ENCODE results near the gene CCDC57.

Gene CCDC57

DNA sequence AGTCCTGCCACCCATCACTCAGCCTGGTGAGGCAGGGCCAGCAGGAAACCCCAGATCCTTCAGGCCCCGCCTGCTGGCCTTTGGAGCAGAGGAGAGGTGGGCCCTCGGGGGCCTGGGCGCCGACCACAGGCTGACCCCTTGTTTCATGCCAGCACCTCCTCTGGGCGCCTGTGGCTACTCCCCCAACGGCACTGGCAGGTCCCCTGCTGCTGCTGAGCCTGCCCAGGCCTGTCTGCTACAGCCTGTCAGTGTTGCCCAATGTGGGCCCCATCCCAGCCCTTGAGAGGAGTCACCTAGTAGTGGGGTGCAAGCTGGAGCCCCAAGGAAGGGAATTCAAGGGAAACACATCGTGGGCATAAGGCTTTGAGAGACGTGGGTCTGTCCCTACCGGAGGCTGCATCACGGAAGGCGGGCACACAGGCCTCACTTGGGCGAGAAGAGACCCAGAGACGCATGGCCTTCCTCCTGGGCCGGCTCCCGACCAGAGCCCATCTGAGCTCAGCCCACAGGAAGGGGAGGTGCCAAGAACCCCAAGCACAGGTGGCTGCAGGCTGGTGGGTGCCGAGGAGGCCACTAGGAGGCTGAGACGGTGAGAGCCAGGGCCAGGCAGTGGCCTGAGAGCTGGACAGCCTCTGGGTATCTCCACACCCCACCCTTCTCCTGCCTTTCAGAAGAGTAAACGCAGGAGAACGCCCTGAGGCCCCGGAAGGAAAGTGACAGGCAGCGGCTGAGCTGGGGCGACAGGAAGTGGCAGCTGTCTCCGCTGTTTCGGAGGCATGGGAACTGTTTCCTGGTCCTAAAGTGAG lies 106.6 kb downstream of the CCDC57 start:
- peak in 1 of 2 donors; percentile 23 for DNase-seq (ENCODE audit: low read depth in 2 of 2)

DNA sequence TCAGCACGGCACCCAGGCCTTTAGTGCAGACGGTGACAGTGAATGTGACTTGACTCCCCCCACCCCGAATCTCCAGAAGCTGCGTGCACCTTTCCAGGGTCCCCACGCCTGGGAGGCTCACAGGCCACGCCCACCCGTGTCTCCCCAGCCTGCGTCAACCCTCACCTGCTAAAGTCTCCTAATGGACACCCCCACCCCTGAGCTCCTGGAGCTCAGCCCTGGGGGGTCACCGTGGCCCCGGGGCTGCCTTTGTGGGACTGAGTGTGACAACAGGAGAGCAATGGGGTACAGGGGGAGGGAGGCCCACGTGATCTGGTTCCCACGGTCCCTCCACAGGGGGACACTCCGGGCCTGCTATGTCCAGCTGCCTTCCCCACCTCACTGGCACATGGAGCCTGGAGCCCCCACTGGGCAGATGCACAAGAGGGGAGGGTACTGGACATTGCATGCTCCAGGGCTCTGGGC lies 107.2 kb downstream of the CCDC57 start:
- DNase-seq (ENCODE audit: low read depth in 2 of 2) = no peak

DNA sequence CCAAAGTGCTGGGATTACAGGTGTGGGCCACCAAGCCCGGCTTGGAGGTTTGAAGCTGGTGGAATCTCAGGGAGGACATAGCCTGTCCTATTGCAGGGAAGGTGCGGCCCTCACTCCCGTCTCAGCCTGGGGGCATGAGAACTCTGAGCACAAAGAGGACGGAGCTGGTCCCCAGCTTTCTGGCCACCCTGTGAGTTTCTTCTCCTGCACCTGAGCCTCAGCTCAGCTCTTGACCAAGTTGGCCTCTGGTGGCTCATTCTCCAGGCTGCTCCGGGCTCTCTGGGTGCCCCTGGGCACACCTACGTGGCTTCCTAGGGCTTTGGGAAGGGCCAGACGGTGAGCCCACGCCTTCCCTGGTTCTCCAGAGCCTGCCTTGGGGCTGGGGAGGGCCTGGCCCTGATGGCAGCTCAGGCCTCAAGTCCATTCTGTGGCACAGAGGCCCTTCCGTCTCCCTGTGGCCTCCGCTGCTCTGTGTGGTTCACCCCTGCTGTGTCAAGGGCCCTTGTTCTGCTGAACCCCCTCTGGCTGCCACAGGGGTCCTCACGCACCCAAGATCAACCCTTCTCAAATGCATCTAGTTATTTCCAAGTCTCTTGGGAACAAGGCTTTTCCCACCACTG lies 107.7 kb downstream of the CCDC57 start:
- no peak for DNase-seq (ENCODE audit: low read depth in 2 of 2)

DNA sequence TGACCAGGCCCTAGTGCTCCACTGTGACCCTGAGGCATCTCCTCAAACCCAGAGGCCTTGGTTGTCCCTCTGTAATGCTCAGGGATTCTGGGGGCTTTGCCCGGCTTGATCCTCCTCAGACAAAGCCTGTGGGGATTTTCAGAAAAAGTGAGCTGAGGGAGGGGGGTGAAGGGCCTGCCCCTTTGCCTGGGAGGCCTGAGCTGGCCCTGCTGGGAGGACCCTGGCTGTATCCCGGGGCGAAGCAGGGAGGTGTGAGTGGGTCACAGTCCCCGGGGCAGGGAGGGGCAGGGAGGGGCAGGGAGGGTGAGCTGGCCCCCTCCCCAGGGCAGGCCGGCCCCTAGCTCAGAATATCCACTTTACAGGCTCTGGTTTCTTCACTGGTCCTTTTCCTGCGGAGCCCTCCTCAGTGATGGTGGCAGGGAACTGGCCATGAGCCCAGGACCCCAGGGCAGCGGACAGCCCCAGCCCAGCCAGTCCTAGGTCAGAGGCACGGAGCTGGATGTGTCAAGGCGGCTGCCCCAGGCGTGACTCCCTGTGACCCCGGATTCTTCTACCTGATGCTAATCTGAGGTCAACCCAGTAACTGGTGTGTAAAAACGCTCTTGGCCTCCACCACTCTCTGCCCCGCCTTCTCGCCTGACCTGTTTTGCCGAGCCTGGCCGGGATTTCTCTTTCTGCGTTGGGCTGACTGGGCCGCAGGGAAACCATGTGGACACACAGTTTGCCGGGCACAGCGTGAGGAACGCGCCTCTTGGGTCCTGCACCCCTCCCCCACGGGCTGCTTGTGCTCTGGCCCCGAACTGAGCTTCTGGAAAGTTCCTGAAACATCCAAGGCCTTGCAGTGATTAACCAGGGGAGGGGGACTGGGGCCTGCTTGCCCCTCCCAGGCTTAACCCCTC lies 108.8 kb downstream of the CCDC57 start:
- DNase-seq (ENCODE audit: low read depth in 2 of 2) = no peak

DNA sequence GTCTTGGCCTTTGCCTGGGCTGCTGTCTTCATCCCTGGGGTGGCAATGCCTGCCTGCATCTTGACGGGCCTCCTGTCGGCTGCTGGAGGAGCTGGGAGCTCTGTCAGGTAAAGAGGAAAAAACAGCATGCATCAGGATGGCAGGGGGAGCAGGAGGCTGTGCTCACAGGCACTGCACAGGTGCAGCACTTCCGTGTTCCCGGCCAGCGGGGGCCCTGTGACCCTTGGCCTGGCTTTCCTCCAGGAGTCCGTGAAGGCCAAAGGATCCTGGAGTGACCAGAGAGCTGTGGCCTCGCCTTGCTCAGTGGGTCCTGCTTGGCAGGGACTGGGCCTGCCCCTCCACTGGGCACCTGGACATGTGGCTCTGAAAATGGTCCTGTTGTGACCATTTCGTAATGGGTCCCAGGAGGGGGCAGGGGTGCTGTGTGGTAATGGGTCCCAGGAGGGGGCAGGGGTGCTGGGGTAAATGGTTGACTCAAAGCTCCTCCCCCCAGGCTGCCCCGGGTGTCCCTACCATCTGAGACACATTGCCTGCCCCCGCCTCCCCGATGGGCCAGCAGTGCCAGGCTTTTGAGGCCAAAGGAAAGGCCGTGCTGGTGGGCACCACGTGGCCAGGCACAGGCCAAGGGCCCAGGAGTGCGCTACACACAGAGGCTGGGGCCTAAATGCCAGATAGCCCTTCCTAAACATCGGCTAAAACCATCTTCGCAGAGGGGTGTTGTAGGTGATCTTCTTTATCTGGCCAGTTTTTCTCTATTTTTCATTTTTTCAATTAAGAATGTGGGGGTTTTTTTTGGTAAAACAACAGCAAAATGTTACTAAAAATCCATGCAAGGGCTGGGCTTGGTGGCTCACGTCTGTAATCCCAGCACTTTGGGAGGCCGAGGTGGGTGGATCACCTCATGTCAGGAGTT lies 110.6 kb downstream of the CCDC57 start:
- DNase-seq (ENCODE audit: low read depth in 2 of 2) = no peak

DNA sequence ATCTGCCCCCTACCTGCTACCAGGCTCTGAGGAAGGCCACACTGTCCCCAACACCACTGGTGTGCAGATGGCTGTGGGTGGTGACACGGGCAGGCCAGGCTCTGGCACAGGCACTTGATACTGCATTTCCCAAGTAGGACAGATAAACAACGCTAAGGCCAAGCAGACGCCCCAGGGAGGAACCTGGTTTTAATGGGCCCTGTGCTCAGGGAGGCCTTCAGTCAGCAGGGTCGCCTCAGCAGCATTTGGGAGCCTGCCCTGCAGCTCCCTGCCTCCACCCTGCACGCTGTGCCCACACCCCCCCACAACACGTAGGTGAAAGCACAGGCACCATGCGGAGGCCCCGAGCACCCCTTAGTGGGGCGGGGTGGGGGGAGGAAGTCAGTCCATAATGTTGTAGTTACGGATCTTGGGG lies 111.3 kb downstream of the CCDC57 start:
- DNase-seq (ENCODE audit: low read depth in 2 of 2) = no peak

DNA sequence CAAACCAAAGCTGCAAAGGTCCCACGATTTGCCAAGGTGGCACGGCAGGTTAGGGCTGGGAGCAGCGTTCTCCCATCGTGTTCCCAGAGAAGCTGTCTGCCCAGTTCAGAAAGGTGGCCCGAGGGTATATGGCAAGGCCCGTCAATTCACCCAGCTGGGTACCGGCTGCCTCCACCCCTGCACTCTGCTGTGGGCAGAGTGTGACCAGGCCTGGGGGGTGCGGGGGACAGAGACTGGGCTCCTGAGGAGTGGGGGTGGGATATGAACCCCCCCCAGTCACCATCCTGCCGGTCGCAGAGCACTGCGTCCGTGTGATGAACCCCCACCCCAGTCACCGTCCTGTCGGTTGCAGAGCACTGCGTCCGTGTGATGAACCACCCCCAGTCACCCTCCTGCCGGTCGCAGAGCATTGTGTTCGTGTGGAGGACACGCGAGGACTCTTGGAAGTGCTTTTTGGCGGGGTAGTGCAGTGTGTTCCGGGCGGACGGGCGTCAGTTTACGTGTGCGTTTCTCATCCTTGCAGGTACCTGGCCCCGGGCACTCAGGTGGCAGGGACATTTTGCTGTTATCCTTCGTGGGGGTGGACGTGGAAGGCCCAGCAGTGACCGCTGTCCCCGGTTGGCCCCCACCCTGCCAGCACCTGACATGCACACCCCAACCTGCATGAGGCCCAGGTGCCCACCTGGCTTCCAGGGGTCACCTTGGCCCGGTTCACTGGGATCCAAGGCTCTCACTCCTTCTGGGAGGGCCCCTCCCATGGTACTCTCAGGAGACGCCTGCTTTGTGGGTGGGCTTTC lies 111.9 kb downstream of the CCDC57 start:
- DNase-seq (ENCODE audit: low read depth in 2 of 2) = no peak

DNA sequence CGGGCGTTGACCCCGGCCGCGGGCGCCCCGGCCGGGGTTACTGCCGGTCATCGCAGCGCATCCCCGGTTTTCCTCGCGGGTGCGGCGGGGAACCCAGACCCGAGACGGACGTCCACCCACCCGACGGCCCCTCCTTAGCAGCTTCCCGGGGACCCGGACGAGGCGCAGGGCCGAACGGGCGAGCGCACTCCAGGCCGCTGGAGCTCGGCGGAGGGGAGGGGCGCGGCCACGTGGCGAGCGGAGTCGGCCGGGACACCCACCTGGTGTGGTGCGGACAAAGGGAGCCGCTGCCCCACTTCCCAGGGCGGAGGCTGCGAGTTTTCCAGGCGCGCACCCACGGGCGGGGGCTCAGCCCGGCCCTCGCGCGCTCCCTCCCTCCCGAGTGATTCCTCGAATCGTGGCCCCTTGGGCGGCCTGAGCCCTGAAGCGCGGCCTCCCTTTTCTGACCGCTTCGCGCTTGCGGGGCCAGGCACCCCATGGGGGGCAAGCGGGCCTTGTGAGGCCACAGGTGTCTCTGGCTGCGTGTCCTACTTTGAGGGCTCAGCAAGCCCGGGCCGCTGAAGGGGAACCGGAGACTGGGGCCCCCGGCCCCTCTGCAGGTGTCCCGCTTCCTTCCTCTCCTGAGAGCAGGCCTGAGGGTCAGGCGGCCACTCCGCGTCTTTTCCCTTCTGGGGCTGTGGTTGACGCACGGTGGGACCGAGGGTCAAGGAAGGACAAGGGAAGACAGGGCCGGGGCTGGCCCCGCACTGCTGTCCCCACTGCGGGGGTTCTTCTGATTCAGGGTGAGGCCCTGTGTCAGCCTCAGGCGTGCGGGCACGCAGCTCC lies 113.5 kb downstream of the CCDC57 start:
- DNase-seq (ENCODE audit: low read depth in 2 of 2) = no peak

DNA sequence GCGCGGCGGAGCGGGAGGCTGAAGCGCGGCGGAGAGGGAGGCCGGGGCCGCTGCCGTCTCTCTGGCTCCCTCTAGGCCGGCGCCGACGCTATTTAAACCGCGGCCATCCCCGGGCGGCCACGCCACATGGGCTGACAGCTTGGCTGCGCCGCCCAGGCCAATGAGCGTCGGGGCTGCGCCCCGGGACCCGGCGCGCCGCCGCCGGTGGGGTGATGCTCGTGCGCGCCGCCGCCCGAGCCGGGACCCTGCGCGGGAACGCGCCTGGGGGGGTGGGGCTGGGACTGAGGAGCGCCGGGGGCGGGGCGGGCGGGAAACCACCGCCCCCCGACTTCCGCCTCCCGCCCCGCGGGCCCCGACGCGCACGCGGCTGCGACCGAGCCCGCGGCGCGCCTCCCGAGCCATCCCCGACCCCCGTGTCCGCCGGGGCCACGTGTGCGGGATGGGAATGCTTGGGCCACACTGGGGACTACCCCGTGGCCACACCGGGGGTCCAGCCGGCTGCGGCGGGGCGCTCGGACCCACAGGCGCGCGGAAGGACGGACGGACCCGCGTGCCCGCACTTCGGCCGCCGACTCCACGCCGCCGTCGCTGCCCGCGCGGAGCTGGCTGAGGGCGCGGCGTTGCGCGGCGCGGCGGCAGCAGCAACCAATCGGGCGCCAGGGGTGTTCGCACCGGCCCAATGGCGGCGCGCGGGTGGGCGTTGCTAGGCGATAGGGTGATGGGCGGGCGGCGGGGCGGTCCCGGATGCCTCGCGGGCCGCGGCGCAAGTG lies 114.3 kb downstream of the CCDC57 start, which contains the start of gene FASN:
Gene FASN (minus strand): TSS at position 68 of the 770 bp plus-strand sequence. CDS start 1,791 bp downstream, outside the sequence.
- DNase-seq (ENCODE audit: low read depth in 2 of 2) = peak; percentile 82 to 93

DNA sequence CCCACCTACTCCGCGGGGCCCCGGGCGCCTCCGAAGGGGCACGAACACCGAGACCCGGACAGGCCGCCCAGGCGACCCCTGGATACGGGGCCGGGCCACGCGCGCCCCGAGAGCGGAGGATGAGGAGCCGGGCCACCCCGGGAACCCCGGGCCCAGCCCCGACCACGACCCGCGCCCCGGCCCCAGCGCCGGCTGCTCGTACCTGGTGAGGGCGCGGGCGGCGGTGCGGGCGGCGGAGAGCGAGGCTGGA lies 114.8 kb downstream of the CCDC57 start:
- no peak for DNase-seq (ENCODE audit: low read depth in 2 of 2)

DNA sequence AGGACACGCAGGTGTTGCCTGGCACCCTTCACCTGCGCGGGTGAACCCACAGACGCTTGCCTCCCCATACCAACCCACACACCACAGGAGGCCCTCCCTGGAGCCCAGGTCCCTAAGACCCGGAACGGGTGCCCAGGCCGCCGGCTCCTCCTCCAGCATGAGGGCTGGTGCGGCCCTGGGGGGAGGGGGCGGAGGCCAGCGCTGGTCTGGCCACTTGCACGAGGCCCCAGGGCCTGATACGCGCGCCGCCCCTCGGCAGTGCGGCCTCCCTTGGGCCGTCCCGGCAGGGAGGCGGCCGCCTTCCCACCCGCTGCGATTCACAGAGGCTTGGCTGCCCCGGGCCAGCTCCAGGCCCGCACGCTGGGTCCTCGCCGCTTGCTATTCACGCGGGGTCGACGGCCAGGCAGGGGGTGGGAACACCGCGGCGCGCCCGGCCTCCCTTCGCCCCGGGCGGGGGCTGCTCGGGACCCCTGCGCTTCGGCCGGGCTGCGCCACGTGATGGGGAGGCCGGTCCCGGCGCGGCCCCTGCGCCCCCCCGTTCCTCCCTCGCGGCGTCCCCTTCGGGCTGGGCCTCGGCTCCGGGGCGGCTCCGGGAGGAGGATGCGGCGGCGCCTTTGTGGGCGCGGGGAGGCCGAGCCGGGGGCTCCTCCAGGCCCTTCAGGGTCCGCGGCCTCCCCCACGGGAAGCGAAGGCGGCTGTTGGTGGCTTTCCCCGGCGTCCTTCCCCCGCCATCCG lies 115.3 kb downstream of the CCDC57 start:
- peak in 1 of 2 donors; percentile 29 for DNase-seq (ENCODE audit: low read depth in 2 of 2)

DNA sequence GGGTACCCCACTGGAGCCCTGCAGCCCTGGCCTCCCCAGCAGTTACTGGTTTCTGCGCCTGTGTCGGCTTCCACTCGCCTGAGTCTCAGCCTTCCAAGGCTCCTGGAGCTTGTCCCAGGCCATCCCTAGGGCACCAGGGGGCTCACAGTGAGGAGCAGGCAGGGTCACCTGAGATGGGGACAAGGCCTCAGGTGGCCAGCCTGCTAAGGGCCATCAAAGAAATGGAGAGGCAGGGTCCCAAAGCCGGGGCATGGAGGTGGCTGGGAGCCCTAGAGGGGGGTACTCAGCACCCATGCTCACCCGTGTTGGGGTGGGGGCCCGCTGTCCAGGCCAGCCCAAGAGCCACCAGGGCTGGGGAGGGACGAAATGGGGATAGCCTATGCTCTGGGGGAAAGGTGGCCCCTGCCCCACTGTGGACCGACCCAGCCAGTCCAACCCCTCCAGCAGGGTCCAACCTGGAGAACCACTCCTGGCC lies 115.9 kb downstream of the CCDC57 start:
- DNase-seq (ENCODE audit: low read depth in 2 of 2) = no peak

DNA sequence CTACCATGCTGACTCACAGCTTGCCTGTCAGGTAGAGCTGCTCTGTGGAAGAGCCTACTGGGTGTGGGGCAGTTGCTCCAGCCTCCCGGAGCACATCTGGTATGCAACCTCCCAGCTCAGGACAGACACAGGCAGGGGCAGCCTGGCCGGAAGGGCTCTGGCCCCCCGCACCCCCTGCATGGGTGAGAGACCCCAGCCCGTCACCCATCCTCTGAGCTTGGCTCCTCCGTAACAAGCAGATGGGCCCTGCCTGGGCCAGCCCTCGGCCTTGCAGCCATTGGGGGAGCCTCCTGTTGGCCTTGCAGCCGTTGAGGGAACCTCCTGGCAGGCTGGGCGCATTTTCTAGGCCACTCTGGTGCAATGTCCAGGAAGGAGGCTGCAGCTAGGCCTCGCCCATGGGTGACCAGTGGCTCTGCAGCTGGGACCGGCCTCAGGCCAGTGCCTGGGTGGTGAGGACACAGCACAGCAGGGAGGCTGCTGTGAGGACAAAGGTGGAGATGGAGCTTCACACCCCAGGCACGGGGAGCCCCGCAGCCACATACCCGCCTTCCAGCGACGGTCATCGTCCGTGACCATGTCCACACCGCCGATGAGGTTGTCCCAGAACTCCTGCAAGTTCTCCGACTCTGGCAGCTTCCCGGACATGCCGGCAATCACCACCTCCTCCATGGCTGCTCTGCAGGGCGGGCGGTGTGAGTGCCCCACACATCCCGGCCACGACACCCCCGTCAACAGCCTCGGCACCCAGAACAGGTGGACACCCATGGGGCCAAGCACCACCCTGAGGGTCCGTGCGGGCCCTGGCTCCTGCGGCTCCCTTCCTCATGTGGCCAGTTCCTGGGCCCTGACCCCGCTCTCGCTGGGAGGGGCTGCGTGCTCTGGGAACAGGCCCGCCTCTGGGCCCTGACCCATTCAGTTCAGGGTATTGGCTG lies 116.6 kb downstream of the CCDC57 start:
- DNase-seq (ENCODE audit: low read depth in 2 of 2) = no peak

DNA sequence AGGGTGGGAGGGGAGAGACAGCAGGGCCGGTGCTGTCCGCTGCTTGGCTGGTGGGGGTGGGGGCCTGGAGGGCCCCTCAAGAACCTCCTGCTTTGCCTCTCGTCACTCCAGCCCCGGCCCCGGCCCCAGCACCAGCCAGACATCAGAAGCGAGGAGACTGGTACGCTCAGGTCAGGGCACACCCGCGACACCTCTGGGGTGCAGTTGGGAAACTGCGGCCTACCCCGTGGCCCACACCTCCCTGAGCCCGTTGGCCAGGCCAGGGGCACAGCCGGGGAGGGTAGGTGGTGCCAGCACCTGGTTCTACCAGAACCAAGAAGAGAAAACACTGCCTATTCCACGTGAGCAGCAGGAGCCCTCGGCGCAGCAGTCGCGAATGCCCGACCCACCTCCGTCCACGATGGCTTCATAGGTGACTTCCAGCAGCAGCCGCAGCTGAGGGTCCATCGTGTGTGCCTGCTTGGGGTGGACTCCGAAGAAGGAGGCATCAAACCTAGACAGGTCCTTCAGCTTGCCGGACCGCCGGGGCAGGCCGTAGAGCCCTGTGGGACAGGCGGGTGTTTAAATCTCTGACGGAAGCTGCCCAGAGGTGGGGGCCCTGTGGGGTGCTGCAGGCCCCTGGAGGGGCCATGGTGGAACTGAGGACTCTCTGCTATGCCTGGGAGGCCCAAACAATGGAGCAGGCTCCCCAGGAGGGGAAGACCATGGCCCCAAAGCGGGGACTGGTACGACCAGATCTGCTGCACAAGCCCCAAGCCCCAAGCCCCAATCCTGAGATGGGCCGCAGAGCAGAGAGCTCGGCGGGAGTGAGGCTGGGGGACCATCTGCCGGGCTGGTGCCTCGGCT lies 117.5 kb downstream of the CCDC57 start:
- DNase-seq (ENCODE audit: low read depth in 2 of 2) = no peak

DNA sequence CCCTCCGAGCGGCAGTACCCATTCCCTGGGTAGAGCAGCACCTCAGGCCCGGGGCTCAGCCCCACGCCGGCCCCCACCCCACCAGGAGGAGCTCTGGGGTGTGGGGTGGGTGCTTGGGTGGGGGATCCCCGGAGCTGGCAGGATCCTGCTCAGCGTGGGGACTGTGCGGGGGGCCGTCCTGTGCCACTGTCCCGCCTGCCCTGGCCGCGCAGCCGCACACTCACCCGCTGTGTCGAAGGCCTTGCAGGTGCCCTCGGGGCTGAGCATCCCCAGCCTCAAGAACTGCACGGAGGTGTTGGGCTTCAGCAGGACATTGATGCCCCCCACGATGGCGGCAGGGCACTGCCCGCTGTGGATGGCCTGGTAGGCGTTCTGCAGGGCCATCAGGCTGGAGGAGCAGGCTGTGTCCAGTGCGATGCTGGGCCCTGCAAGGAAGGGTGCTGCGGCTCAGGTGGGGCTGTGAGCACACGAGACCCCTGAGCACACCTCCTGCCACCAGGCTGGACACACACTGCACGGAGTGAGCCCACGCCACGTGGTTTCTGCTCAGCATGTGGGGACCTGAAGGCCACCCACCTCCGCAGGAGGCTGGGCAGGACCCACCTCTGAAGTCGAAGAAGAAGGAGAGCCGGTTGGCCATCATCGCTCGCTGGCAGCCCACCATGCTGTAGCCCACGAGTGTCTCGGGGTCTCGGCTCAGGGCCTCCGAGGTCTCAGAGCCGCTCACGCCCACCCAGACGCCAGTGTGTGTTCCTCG lies 119.5 kb downstream of the CCDC57 start:
- no peak for DNase-seq (ENCODE audit: low read depth in 2 of 2)

Data from stimulated activated CD4-positive, alpha-beta T cell treated with anti-CD3 and anti-CD28 coated beads, Interleukin-1b, Interleukin-23, amount 100 ng/mL, for 1 hour (primary cell).